PC-9 (cell line): ENCODE data around the gene MAPK12. TPM values are rescaled to one million over a fixed set of nuclear protein-coding genes. Genes with fewer than 3 reads are reported as not detected.

Experiments used
- BruUV-seq: library from RNA; stranded (reverse); fragments of 400-500 nt; replicated peaks from 2 replicates; lab custom pipeline; 2021; lab: Mats Ljungman, UMichigan
- CTCF ChIA-PET: fragments of 300-600 bp; sonication (Branson Sonifier 250); formaldehyde crosslinking; loops from one replicate; lab custom pipeline; 2022; ENCODE audit warnings: antibody characterized with exemption; lab: Charles Lee
- POLR2A ChIA-PET: fragments of 300-600 bp; sonication (Branson Sonifier 250); formaldehyde crosslinking; loops from one replicate; lab custom pipeline; 2022; ENCODE audit warnings: antibody characterized with exemption; ENCODE audit not compliant: unreplicated experiment; lab: Charles Lee
- DNase-seq, 2 experiments: peaks; one replicate each; pipeline versions ENCODE4 v3.0.0 to v3.0.0-alpha.2; 2015 to 2022; ENCODE audit warnings: mixed read lengths in 1 of 2
- H2AFZ ChIP-seq: fragments of 200-600 bp; sonication (generic); 2 replicates; pipeline ENCODE4 v1.8.1; 2017; ENCODE audit warnings: antibody characterized with exemption
- H3F3A ChIP-seq: fragments of 200-600 bp; sonication (generic); 2 replicates; pipeline ENCODE4 v1.8.1; 2017; ENCODE audit warnings: antibody characterized with exemption, mild to moderate bottlenecking, low read depth; ENCODE audit not compliant: insufficient read depth
- H3K27ac ChIP-seq: fragments of 200-600 bp; sonication (generic); 2 replicates; pipeline ENCODE4 v1.6.1; 2016; ENCODE audit warnings: mixed run types
- H3K27me3 ChIP-seq: fragments of 200-600 bp; sonication (generic); 2 replicates; pipeline ENCODE4 v1.6.1; 2016; ENCODE audit warnings: low read depth, mixed run types; ENCODE audit not compliant: insufficient read depth
- H3K36me3 ChIP-seq: fragments of 200-600 bp; sonication (generic); 2 replicates; pipeline ENCODE4 v1.6.1; 2016; ENCODE audit warnings: low read depth, mixed run types
- H3K4me1 ChIP-seq: fragments of 200-600 bp; sonication (generic); replicated peaks from 2 replicates; pipeline ENCODE4 v1.6.1; 2016; ENCODE audit warnings: mixed run types; ENCODE audit not compliant: insufficient read depth
- H3K4me2 ChIP-seq: fragments of 200-600 bp; sonication (generic); 2 replicates; pipeline ENCODE4 v1.6.1; 2017; ENCODE audit warnings: mixed run types
- H3K4me3 ChIP-seq: fragments of 200-600 bp; sonication (generic); 2 replicates; pipeline ENCODE4 v1.6.1; 2016; ENCODE audit warnings: mixed run types
- H3K79me2 ChIP-seq: fragments of 200-600 bp; sonication (generic); 2 replicates; pipeline ENCODE4 v1.6.1; 2017; ENCODE audit warnings: low read depth, mixed run types
- H3K9me2 ChIP-seq: fragments of 200-600 bp; sonication (generic); 2 replicates; pipeline ENCODE4 v1.8.1; 2017; ENCODE audit warnings: mild to moderate bottlenecking; ENCODE audit not compliant: insufficient read depth
- H3K9me3 ChIP-seq: fragments of 200-600 bp; sonication (generic); 2 replicates; pipeline ENCODE4 v1.8.1; 2016; ENCODE audit warnings: low read depth; ENCODE audit not compliant: insufficient read depth
- H4K20me1 ChIP-seq: fragments of 200-600 bp; sonication (generic); 2 replicates; pipeline ENCODE4 v1.8.1; 2017; ENCODE audit not compliant: insufficient read depth
- EZH2 ChIP-seq: fragments of 200-600 bp; sonication (generic); IDR thresholded peaks from 2 replicates; pipeline ENCODE4 v1.8.0; 2017; ENCODE audit warnings: antibody characterized with exemption, low read depth
- intact Hi-C: fragments of 100-400 bp; cut with micrococcal nuclease; formaldehyde crosslinking; loops from one replicate; pipeline ENCODE4 v1.10.0; 2022; ENCODE audit not compliant: unreplicated experiment
- total RNA-seq: library from RNA; stranded (reverse); gene quantifications from 2 replicates; pipeline ENCODE4 v1.2.3, GENCODE V29; 2021
- TF ChIP-seq, protein P1 (sequence below): fragments of 200-600 bp; sonication (generic); conservative IDR thresholded peaks from 2 replicates; pipeline ENCODE4 v1.6.1; 2017; ENCODE audit warnings: mixed run types, antibody characterized with exemption, mild to moderate bottlenecking, moderate library complexity

Gene MAPK12
- total RNA-seq, 1 experiment from 2014 or later = 48.5 TPM

DNA sequence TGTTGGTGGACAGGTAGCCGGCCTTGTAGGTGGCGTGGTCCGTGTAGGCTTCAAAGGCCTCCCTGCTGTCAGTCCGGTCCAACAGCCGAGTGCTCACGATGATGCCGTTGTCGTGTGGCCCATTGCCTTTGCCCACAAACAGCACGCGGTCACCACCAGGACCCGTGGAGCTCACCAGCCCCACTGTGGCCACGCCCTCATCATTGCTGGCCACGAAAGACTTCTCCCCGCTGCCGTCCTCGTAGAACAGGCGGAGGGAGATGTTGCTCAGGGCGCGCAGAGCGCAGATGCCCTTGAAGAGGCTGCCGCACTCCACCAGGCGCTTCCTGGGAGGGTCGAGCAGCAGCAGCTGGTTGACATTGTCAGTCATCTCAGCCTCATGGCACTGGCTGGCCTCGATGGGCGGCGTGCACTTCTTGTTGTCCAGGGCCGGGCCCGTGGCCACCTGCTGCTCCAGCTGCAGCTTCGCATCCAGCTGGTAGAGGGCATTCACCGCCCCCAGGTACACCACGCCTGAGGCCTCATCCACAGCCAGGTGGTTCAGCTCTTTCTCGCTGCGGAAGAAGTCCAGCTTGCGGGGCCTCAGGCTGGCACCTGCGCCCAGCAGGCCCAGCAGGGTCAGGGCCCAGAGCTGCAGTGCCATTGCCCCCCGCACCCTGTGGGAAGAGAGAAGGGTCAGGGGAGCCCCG, 28.6 kb upstream of the MAPK12 start:
- Histone ChIP-seq H3F3A (peaks cover 52% of the 10 kb centered on the region), H4K20me1 (peaks cover 67% of the 10 kb centered on the region), H3K4me1 (peaks cover 32% of the 10 kb centered on the region), H3K4me3 (no peak overlapping the region), H3K27me3 (no peaks in the 10 kb centered on the region), H3K27ac (no peak overlapping the region), H3K9me3 (no peaks in the 10 kb centered on the region), H3K4me2 (no peak overlapping the region), H3K9me2 (no peaks in the 10 kb centered on the region), H2AFZ (no peak overlapping the region), H3K79me2 (peaks cover 67% of the 10 kb centered on the region), H3K36me3 (peaks cover 50% of the 10 kb centered on the region)
- intact Hi-C loops = no loop called here
- ChIA-PET CTCF (no interaction called here), POLR2A (no interaction called here)
- no peak for DNase-seq
- TF ChIP-seq EZH2 = no peak
- TF ChIP-seq, protein P1, sequence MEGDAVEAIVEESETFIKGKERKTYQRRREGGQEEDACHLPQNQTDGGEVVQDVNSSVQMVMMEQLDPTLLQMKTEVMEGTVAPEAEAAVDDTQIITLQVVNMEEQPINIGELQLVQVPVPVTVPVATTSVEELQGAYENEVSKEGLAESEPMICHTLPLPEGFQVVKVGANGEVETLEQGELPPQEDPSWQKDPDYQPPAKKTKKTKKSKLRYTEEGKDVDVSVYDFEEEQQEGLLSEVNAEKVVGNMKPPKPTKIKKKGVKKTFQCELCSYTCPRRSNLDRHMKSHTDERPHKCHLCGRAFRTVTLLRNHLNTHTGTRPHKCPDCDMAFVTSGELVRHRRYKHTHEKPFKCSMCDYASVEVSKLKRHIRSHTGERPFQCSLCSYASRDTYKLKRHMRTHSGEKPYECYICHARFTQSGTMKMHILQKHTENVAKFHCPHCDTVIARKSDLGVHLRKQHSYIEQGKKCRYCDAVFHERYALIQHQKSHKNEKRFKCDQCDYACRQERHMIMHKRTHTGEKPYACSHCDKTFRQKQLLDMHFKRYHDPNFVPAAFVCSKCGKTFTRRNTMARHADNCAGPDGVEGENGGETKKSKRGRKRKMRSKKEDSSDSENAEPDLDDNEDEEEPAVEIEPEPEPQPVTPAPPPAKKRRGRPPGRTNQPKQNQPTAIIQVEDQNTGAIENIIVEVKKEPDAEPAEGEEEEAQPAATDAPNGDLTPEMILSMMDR = no peak
- BruUV-seq = TSS peak; percentile 14

DNA sequence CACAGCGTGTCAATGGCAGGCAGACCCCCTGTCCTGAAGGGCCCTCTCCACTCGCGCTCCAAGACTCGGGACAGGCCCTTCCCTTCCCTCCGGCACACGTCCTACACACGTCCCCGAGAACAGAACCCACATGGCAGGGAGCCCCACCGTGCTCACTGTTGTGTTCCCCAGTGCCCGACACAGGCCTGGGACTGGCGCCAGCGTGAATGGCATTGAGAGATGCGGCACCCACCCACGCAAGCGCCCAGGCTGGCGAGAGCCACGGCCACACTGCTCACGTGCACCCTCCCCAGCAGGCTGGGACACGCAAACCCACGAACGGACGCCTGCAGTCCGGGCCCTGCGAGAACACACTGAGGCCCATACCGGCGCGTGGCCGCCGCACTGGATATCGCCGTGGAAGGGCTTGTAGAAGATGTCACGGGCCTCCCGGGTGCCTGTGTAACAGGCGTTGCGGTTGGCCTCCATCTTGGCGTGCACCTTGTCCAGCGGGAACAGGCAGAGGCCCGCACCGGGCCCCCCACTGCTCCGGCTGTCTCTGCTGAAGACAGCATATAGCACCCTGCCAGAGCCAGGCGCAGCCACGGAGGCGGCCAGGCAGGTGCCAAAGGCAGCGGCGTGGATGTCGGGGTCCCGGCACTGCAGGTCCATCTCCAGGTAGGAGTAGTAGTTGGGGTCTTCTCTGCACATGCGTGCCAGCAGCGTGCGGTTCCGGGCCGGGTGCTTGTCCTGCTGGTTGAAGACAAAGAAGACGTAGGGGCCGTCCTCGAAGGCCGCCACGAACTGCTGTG, 27.9 kb upstream of the MAPK12 start:
- Histone ChIP-seq H3K9me2 (no peaks in the 10 kb centered on the region), H3K27me3 (no peaks in the 10 kb centered on the region), H3K4me3 (no peak overlapping the region), H3K79me2 (peaks cover 60% of the 10 kb centered on the region), H4K20me1 (peaks cover 61% of the 10 kb centered on the region), H3K4me2 (no peak overlapping the region), H2AFZ (no peak overlapping the region), H3F3A (peaks cover 45% of the 10 kb centered on the region), H3K36me3 (peaks cover 49% of the 10 kb centered on the region), H3K27ac (no peak overlapping the region), H3K9me3 (no peaks in the 10 kb centered on the region), H3K4me1 (peaks cover 25% of the 10 kb centered on the region)
- ChIA-PET CTCF (no interaction called here), POLR2A (no interaction called here)
- no TSS peak for BruUV-seq
- no peak for TF ChIP-seq EZH2
- TF ChIP-seq, protein P1 = no peak
- intact Hi-C loops = no loop called here
- no peak for DNase-seq

DNA sequence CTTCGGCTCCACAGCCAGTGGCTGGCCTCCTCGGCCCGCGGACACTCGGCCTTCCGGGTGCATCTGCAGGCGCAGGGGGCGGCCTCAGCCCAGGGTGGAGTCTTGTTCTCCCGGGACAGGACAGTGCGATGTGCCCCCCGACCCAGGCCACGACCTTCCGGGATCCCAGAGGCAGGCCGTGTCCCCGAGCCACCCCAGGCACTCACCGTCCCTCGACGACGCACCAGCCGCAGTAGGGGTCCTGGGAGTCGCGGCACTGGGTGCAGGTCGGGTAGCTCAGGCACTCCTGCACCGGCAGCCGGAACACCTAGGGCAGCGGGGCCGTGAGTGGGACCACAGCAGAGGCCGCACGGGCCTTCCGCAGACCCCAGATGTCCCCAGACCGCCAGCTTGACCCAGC, 26.2 kb upstream of the MAPK12 start:
- Histone ChIP-seq H3K36me3 (peaks cover 50% of the 10 kb centered on the region), H3K4me1 (peaks cover 24% of the 10 kb centered on the region), H3K4me3 (no peak overlapping the region), H3F3A (peaks cover 41% of the 10 kb centered on the region), H2AFZ (no peak overlapping the region), H3K27ac (no peak overlapping the region), H3K27me3 (no peaks in the 10 kb centered on the region), H4K20me1 (peaks cover 58% of the 10 kb centered on the region), H3K9me3 (no peaks in the 10 kb centered on the region), H3K4me2 (no peak overlapping the region), H3K79me2 (peaks cover 50% of the 10 kb centered on the region), H3K9me2 (no peaks in the 10 kb centered on the region)
- DNase-seq = no peak
- TF ChIP-seq EZH2 = no peak
- TF ChIP-seq, protein P1 = no peak
- ChIA-PET POLR2A (no interaction called here), CTCF (no interaction called here)
- intact Hi-C loops = no loop called here
- no TSS peak for BruUV-seq
